ENCODE measurements around the gene RIPPLY1.

- no peak for TF ChIP-seq CTCF (IDR thresholded peaks at IDR 0.05)
- TF ChIP-seq ZFX (IDR thresholded peaks at IDR 0.05; ENCODE audit: borderline replicate concordance), result no peak
These were observed 8.1 kb downstream of the RIPPLY1 start for GRCh38 chrX:106894978-106895452.

Measured in 22Rv1 (cell line).